NCI-H2029 treated with DMSO at 0.1 percent for 48 hours (cell line): ENCODE data around the gene SUSD4.

Experiments used
- DNase-seq: peaks from one replicate; lab custom pipeline; 2025; lab: John Stamatoyannopoulos, UW

The SUSD4 gene

GRCh38 chr1:223229756-223230155 lies 134.2 kb downstream of the SUSD4 start:
- no peak for DNase-seq

- DNase-seq: no peak
Measured at GRCh38 chr1:223228931-223229528, 134.9 kb downstream of the SUSD4 start.

GRCh38 chr1:223228201-223228600 lies 135.8 kb downstream of the SUSD4 start:
- no peak for DNase-seq

GRCh38 chr1:223227486-223228196 lies 136.3 kb downstream of the SUSD4 start:
- no peak for DNase-seq

DNA sequence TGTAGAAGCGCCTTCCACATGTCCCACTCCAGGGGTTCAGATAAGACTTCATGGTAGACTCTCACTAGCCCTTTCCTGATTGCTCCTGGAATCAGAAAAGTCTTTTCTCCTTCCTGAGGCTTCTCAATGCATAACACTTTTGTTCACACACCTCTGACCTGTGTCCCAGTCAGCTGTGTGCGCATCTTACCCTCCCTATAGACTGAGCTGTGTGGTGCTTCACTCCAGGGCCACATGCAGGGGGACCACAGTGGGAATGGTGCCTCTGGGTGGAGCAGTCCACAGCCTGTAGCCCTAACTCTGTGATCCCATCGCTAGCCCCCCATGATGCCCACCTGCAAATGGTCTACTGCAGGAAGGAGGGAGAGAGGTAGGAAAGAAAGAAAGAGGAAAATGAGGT lies 136.9 kb downstream of the SUSD4 start:
- no peak for DNase-seq

DNA sequence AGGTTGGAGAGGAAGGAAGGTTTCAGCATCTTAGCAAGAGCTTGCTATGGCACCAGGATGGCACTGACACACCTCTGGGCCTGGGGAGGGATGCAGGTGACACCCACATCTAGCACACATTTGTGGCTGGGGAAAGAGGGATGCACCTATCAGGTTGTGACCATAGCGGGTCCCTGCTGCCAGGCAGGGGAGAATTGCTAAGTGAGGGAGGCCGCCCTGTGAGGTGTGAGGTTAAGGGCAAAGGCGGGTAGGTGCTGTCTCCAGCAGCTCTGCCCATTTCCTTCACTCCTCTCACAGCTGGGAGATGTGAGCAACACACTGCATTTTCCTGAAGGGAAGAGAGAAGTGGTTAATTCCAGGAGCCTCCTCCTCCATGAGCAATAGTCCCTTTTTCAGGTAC lies 137.7 kb downstream of the SUSD4 start:
- no peak for DNase-seq

DNA sequence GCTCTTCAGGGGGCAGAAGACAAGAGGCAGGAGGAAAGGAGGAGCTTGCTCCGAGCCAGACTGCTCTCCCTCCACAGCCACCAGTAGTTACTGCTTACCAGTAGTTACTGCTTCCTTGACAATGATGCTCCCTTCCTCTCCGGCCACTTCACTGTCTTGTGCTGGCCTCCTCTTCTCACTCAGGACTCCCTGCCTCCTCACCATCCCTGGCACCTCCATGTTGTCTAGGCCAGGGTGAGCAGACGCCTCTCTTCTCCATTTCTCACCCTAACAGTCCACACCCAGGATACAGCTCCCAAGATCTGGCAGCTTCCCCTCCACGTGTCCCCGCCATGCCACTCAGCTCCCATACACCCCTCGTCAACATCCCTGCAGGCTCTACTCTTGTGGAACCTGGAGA lies 138.5 kb downstream of the SUSD4 start:
- no peak for DNase-seq

DNA sequence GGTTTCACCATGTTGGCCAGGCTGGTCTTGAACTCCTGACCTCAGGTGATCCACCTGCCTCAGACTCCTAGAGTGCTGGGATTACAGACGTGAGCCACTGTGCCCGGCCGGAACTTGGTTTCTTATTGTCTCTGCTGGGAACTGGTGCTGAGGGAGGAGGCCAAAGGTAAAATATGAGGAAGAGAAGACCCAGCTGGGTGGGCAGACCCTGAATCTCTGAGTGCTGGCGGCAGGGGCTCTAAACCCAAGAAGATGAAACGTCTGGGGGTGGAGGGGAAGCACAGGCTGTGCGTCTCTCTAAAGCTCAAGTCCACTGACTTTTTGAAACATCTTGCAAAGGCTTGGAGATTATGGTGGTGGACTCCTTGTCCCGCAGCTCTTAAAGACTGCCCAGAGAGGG lies 138.9 kb downstream of the SUSD4 start:
- no peak for DNase-seq

- no peak for DNase-seq
Measured at GRCh38 chr1:223224465-223224864, 139.5 kb downstream of the SUSD4 start.

DNA sequence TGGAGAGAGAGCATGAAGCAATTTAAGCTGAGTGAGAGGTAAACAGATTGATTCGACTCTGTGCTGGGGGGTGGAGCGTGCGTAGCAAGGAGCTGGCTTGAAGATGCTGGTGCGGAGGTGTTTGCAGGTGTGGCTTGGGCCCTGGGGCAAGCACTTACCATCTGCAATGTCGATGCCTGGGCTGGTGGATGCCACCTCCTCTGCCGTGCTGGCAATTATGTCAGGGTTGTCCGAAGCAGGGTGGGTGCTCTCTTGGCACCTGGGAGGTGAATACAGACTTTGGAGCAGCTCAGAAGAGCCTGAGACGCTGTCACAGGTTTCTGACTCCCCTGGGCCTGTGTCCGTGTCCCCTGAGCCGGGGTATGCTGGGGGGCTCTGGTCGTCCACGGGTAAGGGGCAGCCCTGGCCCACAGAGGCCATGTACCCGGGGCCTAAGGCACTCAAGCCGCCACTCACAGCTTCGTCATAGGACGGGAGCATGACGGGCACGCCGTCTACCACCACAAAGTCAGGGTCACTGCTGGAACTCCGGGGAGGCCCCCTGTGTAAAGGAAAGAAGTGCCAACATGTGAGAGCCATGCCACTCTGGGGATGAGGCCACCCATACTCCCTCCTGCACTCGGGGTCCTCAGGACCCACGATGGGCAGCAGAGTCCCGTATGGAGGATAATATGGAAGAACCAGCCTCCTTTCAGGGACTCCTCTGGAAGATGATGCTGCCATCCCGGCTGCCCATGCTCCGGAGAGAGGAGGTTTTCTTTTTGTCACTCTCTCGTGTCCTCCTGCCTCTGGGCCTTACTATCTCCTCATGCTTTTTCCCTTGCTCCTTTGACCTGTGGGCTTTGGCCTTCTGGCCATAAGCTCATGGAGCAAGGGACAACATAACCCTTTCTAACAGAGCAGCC lies 140.6 kb downstream of the SUSD4 start:
- no peak for DNase-seq

DNA sequence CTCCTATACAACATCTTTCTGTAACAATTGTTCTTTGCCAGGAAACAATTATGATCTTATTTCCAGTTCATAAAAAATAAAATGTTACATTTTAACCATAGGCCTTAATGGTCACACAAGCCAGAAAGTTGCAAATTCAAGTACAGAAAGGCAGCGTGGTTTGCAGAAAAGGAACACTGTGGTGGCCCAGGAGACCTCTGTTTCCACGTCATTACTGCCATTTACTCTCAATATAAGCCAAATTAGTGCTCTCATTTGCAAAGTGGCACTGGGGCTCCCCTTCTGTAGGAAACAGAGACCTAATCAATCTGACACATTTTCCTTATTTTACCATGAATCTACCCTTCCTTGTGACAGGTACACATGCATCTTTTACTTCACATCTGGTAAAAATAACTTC lies 141.6 kb downstream of the SUSD4 start:
- DNase-seq: no peak

- no peak for DNase-seq
Measured at GRCh38 chr1:223221686-223222085, 142.3 kb downstream of the SUSD4 start.

- no peak for DNase-seq
Measured at GRCh38 chr1:223219846-223220610, 143.9 kb downstream of the SUSD4 start.

DNA sequence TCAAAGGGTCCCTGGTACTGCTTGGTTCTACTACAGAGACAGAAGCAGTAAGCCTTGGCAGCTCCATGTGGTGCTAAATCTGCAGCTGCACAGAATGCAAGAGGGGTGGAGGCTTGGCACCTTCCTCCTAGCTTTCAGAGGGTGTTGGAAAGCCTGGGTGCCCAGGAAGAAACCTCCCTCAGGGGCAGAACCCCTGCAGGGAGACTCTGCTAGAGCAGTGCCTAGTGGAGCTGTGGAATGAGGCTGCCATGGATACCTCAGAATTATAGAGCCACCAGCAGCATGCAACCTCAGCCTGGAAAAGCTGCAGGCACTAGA lies 144.7 kb downstream of the SUSD4 start:
- no peak for DNase-seq

DNA sequence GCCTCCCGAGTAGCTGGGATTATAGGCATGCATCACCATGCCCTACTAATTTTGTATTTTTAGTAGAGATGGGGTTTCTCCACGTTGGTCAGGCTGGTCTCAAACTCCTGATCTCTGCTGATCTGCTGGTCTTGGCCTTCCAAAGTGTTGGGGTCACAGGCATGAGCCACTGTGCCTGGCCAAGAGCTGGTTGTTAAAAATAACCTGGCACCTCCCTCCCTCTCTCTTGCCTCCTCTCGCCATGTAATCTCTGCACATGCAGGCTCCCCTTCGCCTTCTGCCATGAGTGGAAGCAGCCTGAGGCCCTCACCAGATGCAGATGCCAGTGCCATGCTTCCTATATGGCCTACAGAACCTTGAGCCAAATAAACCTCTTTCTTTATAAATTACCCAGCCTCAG lies 146.2 kb downstream of the SUSD4 start:
- DNase-seq: no peak

DNA sequence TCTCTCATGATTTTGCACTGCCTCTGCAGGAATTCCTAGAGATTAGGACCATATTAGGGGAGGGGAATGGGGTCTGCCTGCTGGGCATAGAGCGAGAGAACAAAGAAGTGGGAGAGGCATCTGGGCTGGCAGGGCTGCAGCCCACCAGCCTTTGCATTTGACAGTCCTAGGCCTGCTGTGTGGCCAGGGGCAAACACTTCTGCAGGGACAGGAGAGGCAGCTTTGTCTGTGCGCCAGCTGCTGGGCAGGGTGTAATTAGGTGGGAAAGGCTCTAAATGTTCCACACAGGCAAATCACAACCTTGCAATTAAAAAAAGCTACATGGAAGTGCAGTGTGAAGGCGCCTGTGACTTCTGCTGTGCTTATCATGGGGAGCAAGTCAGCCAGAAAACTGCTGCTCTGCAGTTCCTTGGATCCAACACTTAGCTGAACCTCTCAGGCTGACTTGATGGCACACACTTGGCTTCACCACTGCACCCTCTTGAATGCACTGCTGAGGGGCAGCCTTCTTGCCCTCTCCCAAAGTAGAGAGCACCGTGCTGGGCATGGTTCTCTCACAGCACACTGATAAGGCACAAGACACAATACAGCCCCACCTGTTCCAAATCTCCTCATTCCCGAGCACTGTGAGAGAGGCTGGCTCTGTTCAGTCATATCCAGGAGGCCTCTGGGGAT lies 147.3 kb downstream of the SUSD4 start:
- no peak for DNase-seq

DNA sequence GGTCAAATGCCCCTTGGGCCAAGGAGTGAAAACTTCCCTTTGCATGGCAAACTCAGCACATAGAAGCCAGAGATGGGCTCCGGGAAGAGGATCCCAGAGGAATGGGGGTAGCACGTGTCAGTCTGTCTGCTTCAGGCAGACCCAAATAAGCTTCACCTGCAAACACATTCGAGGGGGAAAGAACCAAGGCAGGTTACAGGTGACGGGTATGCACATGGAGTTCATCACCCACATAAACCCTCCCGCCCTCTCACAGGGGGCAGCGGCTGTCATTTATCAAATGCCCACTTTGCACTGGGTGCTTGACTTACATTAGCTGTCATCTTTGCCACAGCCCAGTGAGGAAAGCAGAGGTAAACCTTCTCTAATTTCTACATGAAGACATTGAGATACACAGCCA lies 147.9 kb downstream of the SUSD4 start:
- DNase-seq: no peak

GRCh38 chr1:223215026-223215425 lies 148.9 kb downstream of the SUSD4 start:
- DNase-seq: no peak

DNA sequence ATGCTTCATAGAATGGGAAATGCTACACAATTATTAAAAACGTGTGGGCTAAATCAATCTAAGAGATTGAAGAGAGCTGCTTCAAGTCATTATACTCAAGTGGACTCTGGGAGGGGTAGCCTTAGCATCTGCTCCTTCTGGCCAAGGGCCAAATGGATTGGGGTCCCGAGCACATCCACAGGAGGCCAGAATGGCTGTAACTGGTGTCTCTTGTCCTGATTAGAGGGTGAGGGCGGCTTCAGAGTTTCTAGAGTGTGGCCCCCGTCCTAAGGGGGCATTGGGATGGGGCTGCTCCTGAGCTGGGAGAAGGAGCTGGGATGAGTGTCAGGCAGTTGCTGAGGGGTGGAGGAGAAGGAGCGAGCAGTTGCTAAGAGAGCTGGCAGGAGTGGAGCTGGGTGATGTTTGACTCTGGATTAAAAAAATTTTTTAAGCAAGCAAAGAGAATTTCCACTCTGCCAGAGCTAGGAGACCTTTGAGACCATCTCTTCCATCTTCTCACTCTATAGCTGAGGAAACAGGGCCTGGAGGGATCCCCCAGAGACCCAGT lies 149.6 kb downstream of the SUSD4 start:
- no peak for DNase-seq

DNA sequence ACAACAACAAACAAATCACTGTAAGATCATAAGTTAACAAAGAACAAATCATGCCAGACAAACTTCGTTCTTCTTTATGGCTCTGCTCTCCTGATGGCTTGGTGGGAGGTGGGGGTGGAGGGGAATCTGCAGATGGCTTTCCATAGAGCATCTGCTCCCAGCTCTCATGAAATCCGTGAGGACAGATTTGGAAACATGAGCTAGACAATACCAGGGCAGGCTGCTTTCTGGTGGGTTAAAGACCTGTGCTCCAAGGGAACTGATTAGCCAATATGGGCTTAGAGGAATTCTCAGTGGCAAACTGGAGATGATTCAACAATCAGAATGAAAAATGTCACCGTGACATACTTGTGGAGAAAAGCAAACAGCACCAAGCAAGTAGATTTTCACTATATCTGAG lies 151.5 kb downstream of the SUSD4 start:
- no peak for DNase-seq

GRCh38 chr1:223211323-223211985 lies 152.5 kb downstream of the SUSD4 start:
- no peak for DNase-seq
